Activated CD4-positive, alpha-beta T cell treated with anti-CD3 and anti-CD28 coated beads for 36 hours (primary cell): ENCODE data around the gene MINK1. TPM values are rescaled to one million over a fixed set of nuclear protein-coding genes. Genes with fewer than 3 reads are reported as not detected.

Source experiments
- ATAC-seq: fragments of 200-7000 bp; cut with Tn5 transposase; one replicate; pipeline ENCODE4 v1.10.0; 2021; ENCODE audit warnings: mild to moderate bottlenecking, moderate library complexity
- CTCF ChIA-PET: fragments of 350-600 bp; sonication (Branson Sonifier 250); formaldehyde crosslinking; loops from one replicate; lab custom pipeline; 2021; ENCODE audit warnings: antibody characterized with exemption; lab: Charles Lee
- POLR2A ChIA-PET: fragments of 350-600 bp; sonication (Branson Sonifier 250); formaldehyde crosslinking; loops from one replicate; lab custom pipeline; 2021; ENCODE audit warnings: antibody characterized with exemption, inconsistent platforms; lab: Charles Lee
- DNase-seq: peaks from one replicate; pipeline ENCODE4 v3.0.0-alpha.2; 2020
- H3K27ac Mint-ChIP-seq: one replicate; pipeline ENCODE4 v1.8.0; 2021; ENCODE audit warnings: mixed read lengths
- H3K27me3 Mint-ChIP-seq: one replicate; pipeline ENCODE4 v1.8.0; 2021; ENCODE audit warnings: mixed read lengths
- H3K36me3 Mint-ChIP-seq: one replicate; pipeline ENCODE4 v1.8.0; 2021; ENCODE audit warnings: low read depth, mixed read lengths
- H3K4me1 Mint-ChIP-seq: one replicate; pipeline ENCODE4 v1.8.0; 2021; ENCODE audit warnings: mixed read lengths
- H3K4me3 Mint-ChIP-seq: one replicate; pipeline ENCODE4 v1.8.0; 2021; ENCODE audit warnings: mild to moderate bottlenecking, moderate library complexity, mixed read lengths
- H3K9me3 Mint-ChIP-seq: one replicate; pipeline ENCODE4 v1.8.0; 2021; ENCODE audit warnings: low read depth, mixed read lengths
- intact Hi-C, 2 experiments: fragments of 100-400 bp; cut with DNase I in 1 of 2; cut with micrococcal nuclease in 1 of 2; formaldehyde crosslinking; loops; one replicate each; pipeline versions ENCODE4 v1.14.2 to v1.15.1; 2022 to 2024; cut with DNase I, micrococcal nuclease
- total RNA-seq, 2 experiments: library from RNA; stranded (reverse); gene quantifications; one replicate each; pipeline ENCODE4 v1.2.3, GENCODE V29; 2021

Gene MINK1
- total RNA-seq = 10 to 100 TPM; 48.2 to 57.7 TPM

GRCh38 chr17:4833178-4833940 lies at the start of gene MINK1:
Gene MINK1, plus strand, starts transcription at chr17:4833340. Its CDS starts 244 bp downstream, at chr17:4833584.
- Mint-ChIP-seq H3K27me3 (no peaks in the 10 kb centered on the region), H3K4me3 (peak within 1 kb of the TSS; percentile 90), H3K4me1 (peaks cover 28% of the 10 kb centered on the region), H3K27ac (peak within 1 kb of the TSS; percentile 91), H3K9me3 (no peaks in the 10 kb centered on the region), H3K36me3 (no peaks in the 10 kb centered on the region)
- intact Hi-C loops = loop anchor here (1.0 to 2.0 kb wide), 14 partner anchors 26 to 869 kb away; partner anchors contain the start of genes ARRB2 (in 2 of the 2), ATP2A3 (in 1 of the 2), C17orf107 (in 1 of the 2) and CXCL16 (in 1 of the 2)
- DNase-seq (peak; percentile 92), ATAC-seq (peak; percentile 93)
- CTCF ChIA-PET = interaction anchor here (0.7 kb wide), 1 partner anchor 34 kb away, joined by 4 read pairs; no protein-coding TSS in a partner anchor
- POLR2A ChIA-PET = interaction anchor here (0.6 to 0.7 kb wide), 2 partner anchors 8 to 72 kb away, joined by 3 read pairs; no protein-coding TSS in a partner anchor

DNA sequence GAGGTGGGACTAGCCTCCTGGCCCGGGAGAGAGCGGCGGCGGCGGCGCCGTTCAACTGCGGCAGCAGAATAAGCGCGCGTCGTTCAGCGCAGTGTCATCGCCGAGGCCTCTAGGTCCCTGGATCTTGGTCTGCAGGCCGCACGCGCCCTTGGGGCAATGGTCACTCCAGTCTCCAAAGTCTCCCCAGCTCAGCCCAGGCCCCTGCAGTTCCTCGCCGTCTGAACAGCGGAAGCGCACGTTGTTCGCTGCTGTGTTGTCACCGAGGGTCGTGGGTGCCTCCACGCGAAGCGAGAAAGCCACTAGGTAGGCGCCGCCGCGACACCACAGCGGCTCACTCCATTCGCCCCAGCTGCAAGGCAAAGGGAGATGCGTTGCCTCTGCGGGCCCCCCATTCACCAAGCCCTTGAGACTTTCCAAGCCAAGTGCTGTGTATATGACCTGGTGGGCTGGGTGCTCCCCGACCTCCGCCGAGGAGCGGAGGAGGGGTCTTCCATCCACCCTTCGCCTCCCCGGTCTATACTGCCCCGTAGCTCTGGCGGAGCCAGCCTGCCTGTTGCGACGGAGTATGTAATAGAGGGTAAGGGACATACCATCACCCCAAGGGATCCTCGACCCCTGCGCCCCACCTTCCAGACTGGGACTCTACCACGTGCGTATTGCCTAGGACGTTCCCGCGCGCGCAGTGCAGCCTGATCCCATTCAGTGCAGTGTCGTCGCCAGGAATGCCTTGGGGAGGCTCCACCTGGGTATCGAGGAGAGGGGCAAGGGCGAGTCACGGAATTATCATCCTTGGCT lies 47.6 kb upstream of the MINK1 start:
- peaks cover 18% of the 10 kb centered on the region for H3K4me1 Mint-ChIP-seq
- CTCF ChIA-PET = interaction anchor here (1.0 kb wide), 1 partner anchor 45 kb away, joined by 4 read pairs; no protein-coding TSS in a partner anchor
- DNase-seq (peak; percentile 37), ATAC-seq (no peak)
- no peak overlapping the region for H3K27ac Mint-ChIP-seq
- POLR2A ChIA-PET = no interaction called here
- no peaks in the 10 kb centered on the region for H3K9me3 Mint-ChIP-seq
- intact Hi-C loops = loop anchor here (5.0 kb wide), 3 partner anchors 53 to 143 kb away; partner anchors contain the start of genes ALOX15 (in 1 of the 2), CHRNE (in 1 of the 2) and MED11 (in 1 of the 2)
- no peak overlapping the region for H3K4me3 Mint-ChIP-seq
- H3K27me3 Mint-ChIP-seq = peaks cover 60% of the 10 kb centered on the region
- H3K36me3 Mint-ChIP-seq = no peaks in the 10 kb centered on the region

DNA sequence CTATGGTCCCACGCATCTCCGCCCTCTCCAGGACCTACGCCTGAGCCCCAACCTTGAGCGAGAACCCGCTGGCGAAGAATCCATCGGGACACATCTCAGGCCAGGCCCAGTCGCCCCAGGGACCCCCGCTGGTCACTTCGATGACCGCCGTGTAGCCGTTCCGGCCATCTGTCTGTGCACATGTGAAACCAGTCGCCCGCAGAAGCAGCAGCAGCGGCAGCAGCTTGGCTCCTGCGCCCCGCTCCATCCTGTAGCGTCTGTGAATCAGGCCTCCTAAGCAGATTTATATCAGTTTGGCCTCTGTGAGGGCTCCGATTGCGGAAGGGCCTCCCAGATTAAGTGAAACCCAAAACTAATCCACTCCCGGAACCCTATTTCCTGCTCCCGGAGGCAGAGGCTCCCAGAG lies 47.0 kb upstream of the MINK1 start, which contains the start of gene VMO1:
VMO1 (minus strand) TSS at position 259 of the 406 bp plus-strand sequence; CDS start at position 247, 12 bp downstream.
- peaks cover 56% of the 10 kb centered on the region for H3K27me3 Mint-ChIP-seq
- H3K27ac Mint-ChIP-seq = no peak within 1 kb of the TSS
- intact Hi-C loops = loop anchor here (5.0 kb wide), 3 partner anchors 54 to 144 kb away; partner anchors contain the start of genes ALOX15 (in 1 of the 2), CHRNE (in 1 of the 2) and MED11 (in 1 of the 2)
- CTCF ChIA-PET = interaction anchor here (1.0 kb wide), 1 partner anchor 45 kb away, joined by 4 read pairs; no protein-coding TSS in a partner anchor
- no peaks in the 10 kb centered on the region for H3K36me3 Mint-ChIP-seq
- no peaks in the 10 kb centered on the region for H3K9me3 Mint-ChIP-seq
- no peak within 1 kb of the TSS for H3K4me3 Mint-ChIP-seq
- POLR2A ChIA-PET = no interaction called here
- ATAC-seq = no peak
- H3K4me1 Mint-ChIP-seq = peaks cover 22% of the 10 kb centered on the region
- no peak for DNase-seq

DNA sequence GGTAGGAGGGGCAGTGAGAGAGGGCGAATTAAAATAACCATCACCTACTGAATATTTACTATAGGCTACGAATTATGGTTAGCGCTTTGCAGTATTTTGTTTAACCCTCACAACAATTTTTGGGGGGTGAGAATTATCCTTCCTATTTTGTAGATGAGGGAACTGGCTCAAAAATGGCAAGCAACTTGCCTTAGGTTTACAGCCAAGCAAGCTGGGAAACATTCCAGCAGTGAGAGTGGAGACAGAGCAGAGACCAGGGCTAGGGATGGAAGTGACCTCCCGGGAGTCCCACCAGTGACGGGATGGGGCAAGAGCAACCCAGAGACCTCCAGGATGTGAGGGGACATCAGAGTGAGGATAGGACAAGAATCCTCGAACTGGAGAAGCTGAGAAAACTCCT lies 46.6 kb upstream of the MINK1 start:
- ChIA-PET POLR2A (no interaction called here), CTCF (interaction anchor here (1.0 kb wide), 1 partner anchor 46 kb away, joined by 4 read pairs; no protein-coding TSS in a partner anchor)
- Mint-ChIP-seq H3K9me3 (no peaks in the 10 kb centered on the region), H3K4me3 (no peak overlapping the region), H3K27me3 (peaks cover 56% of the 10 kb centered on the region), H3K36me3 (no peaks in the 10 kb centered on the region), H3K4me1 (peaks cover 25% of the 10 kb centered on the region), H3K27ac (no peak overlapping the region)
- intact Hi-C loops = loop anchor here (5.0 kb wide), 3 partner anchors 54 to 144 kb away; partner anchors contain the start of genes ALOX15 (in 1 of the 2), CHRNE (in 1 of the 2) and MED11 (in 1 of the 2)
- ATAC-seq (no peak), DNase-seq (no peak)

DNA sequence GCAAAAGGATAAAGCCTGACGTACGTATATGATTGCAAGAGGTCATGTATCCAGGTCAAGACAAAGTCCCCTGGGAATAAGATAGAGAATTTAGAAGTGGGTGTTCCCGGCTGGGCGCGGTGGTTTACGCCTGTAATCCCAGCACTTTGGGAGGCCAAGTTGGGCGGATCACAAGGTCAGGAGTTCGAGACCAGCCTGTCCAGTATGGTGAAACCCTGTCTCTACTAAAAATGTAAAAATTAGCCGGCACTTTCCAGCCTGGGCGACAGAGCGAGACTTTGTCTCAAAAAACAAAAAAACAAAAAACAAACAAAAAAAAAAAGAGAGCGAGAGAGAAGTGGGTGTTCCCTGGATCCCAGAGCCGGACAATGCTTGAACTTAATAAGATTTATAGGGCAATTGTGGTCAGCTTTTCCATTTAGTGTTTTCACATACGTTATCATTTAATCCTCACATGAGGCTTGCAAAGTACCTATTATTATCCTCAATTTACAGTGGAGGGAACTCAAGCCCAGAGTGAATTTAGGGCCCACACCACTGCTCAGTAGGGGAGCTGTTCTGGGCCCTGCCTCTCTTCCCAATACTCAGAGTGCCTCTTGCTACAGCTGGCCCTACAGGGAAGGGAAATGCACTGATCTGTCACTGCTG lies 44.9 kb upstream of the MINK1 start:
- DNase-seq (no peak), ATAC-seq (no peak)
- Mint-ChIP-seq H3K9me3 (no peaks in the 10 kb centered on the region), H3K36me3 (no peaks in the 10 kb centered on the region), H3K27me3 (peaks cover 45% of the 10 kb centered on the region), H3K4me1 (peaks cover 25% of the 10 kb centered on the region), H3K4me3 (peak overlapping the region; percentile 64), H3K27ac (no peak overlapping the region)
- intact Hi-C loops = loop anchor here (2.0 to 5.0 kb wide), 4 partner anchors 56 to 146 kb away; partner anchors contain the start of genes ALOX15 (in 1 of the 2), CHRNE (in 1 of the 2) and MED11 (in 1 of the 2)
- CTCF ChIA-PET = interaction anchor here (0.6 to 2.1 kb wide), 6 partner anchors 9 to 181 kb away, joined by 3 to 7 read pairs (median 3); no protein-coding TSS in a partner anchor
- POLR2A ChIA-PET = interaction anchor here (1.0 kb wide), 1 partner anchor 8 kb away, joined by 3 read pairs; the partner anchor contains the start of gene PSMB6

GRCh38 chr17:4788807-4789700 lies 44.1 kb upstream of the MINK1 start, which contains the start of gene GLTPD2:
Gene GLTPD2, plus strand, starts transcription at chr17:4788964. Its CDS starts 48 bp downstream, at chr17:4789012.
- intact Hi-C loops = loop anchor here (2.0 to 5.0 kb wide), 4 partner anchors 57 to 147 kb away; partner anchors contain the start of genes ALOX15 (in 1 of the 2), CHRNE (in 1 of the 2) and MED11 (in 1 of the 2)
- H3K36me3 Mint-ChIP-seq = no peaks in the 10 kb centered on the region
- H3K27ac Mint-ChIP-seq = peak within 1 kb of the TSS; percentile 59
- DNase-seq (no peak), ATAC-seq (peak; percentile 1)
- H3K9me3 Mint-ChIP-seq = no peaks in the 10 kb centered on the region
- peaks cover 42% of the 10 kb centered on the region for H3K27me3 Mint-ChIP-seq
- CTCF ChIA-PET = interaction anchor here (0.6 to 2.1 kb wide), 15 partner anchors 10 to 222 kb away, joined by 3 to 14 read pairs (median 4); partner anchors contain the start of genes ARRB2, C17orf107, PLD2 and RNF167
- peaks cover 25% of the 10 kb centered on the region for H3K4me1 Mint-ChIP-seq
- POLR2A ChIA-PET = interaction anchor here (0.9 to 1.6 kb wide), 3 partner anchors 12 to 79 kb away, joined by 3 to 7 read pairs (median 6); partner anchors contain the start of gene ARRB2
- peak within 1 kb of the TSS; percentile 64 for H3K4me3 Mint-ChIP-seq

GRCh38 chr17:4789701-4789950 lies 43.5 kb upstream of the MINK1 start:
- peak overlapping the region; percentile 59 for H3K27ac Mint-ChIP-seq
- H3K9me3 Mint-ChIP-seq = no peaks in the 10 kb centered on the region
- intact Hi-C loops = loop anchor here (2.0 to 5.0 kb wide), 4 partner anchors 57 to 147 kb away; partner anchors contain the start of genes ALOX15 (in 1 of the 2), CHRNE (in 1 of the 2) and MED11 (in 1 of the 2)

GRCh38 chr17:4789951-4790704 lies 43.0 kb upstream of the MINK1 start:
- DNase-seq (peak; percentile 92), ATAC-seq (peak; percentile 91)
- H3K9me3 Mint-ChIP-seq = no peaks in the 10 kb centered on the region
- H3K4me3 Mint-ChIP-seq = peak overlapping the region; percentile 64
- peaks cover 34% of the 10 kb centered on the region for H3K27me3 Mint-ChIP-seq
- intact Hi-C loops = loop anchor here (1.0 to 5.0 kb wide), 13 partner anchors 17 to 423 kb away; partner anchors contain the start of genes ARRB2 (in 2 of the 2), MED11 (in 2 of the 2), MINK1 (in 2 of the 2) and ALOX15 (in 1 of the 2)
- no peaks in the 10 kb centered on the region for H3K36me3 Mint-ChIP-seq
- ChIA-PET POLR2A (interaction anchor here (0.6 to 1.6 kb wide), 5 partner anchors 13 to 647 kb away, joined by 3 to 7 read pairs (median 4); partner anchors contain the start of genes ARRB2 and CYB5D2), CTCF (interaction anchor here (0.6 to 2.1 kb wide), 29 partner anchors 9 to 529 kb away, joined by 3 to 14 read pairs (median 4); partner anchors contain the start of genes ARRB2, C17orf107, CXCL16 and PLD2)
- peak overlapping the region; percentile 93 for H3K27ac Mint-ChIP-seq
- peaks cover 25% of the 10 kb centered on the region for H3K4me1 Mint-ChIP-seq

More at GRCh38 chr17:4789701-4789950, 43.5 kb upstream of the MINK1 start:
- Mint-ChIP-seq H3K4me3 (peak overlapping the region; percentile 64), H3K36me3 (no peaks in the 10 kb centered on the region), H3K4me1 (peaks cover 25% of the 10 kb centered on the region), H3K27me3 (peaks cover 36% of the 10 kb centered on the region)
- ChIA-PET CTCF (interaction anchor here (0.6 to 2.1 kb wide), 13 partner anchors 10 to 529 kb away, joined by 3 to 14 read pairs (median 4); partner anchors contain the start of genes ARRB2, C17orf107, PLD2 and RNF167), POLR2A (interaction anchor here (0.9 to 1.6 kb wide), 3 partner anchors 12 to 80 kb away, joined by 3 to 7 read pairs (median 6); partner anchors contain the start of gene ARRB2)
- ATAC-seq = no peak
- no peak for DNase-seq
